ENCODE results near the gene MIOX. TPM values are rescaled to one million over a fixed set of nuclear protein-coding genes. Genes with fewer than 3 reads are reported as not detected.

The MIOX gene
- total RNA-seq, 2 donors from 2014 or later: 3.4 to 5.2 TPM

- H3K9me3 Mint-ChIP-seq: no peaks in the 10 kb centered on the region
- no peak for ATAC-seq (replicated peaks in 1 of 2)
- H3K27ac Mint-ChIP-seq: peak overlapping the region; percentile 9
- peaks cover 3 to 5% of the 10 kb centered on the region in 2 donors for H3K36me3 Mint-ChIP-seq (ENCODE audit: insufficient read depth in 2 of 2)
- H3K4me1 Mint-ChIP-seq (ENCODE audit: low read depth): peaks cover 67% of the 10 kb centered on the region
- H3K27me3 Mint-ChIP-seq (ENCODE audit: low read depth): no peaks in the 10 kb centered on the region
- peak overlapping the region; percentile 31 to 81 for H3K4me3 Mint-ChIP-seq
- DNase-seq: no peak
Observed at GRCh38 chr22:50471962-50472361, 14.7 kb upstream of the MIOX start.

GRCh38 chr22:50473088-50473487 is 13.6 kb upstream of the MIOX start:
- Mint-ChIP-seq H3K4me1 (ENCODE audit: low read depth) (peaks cover 66% of the 10 kb centered on the region), H3K36me3 (ENCODE audit: insufficient read depth in 2 of 2) (peaks cover 2 to 5% of the 10 kb centered on the region in 2 donors), H3K9me3 (no peaks in the 10 kb centered on the region), H3K4me3 (peak overlapping the region; percentile 89 to 100), H3K27me3 (ENCODE audit: low read depth) (no peaks in the 10 kb centered on the region), H3K27ac (peak overlapping the region; percentile 66)
- ATAC-seq (replicated peaks in 1 of 2) (peak; percentile 21 to 22), DNase-seq (peak; percentile 51 to 69)

- peak; percentile 57 to 58 for DNase-seq
- peak in 1 of 2 donors; percentile 14 for ATAC-seq (replicated peaks in 1 of 2)
- Mint-ChIP-seq H3K36me3 (ENCODE audit: insufficient read depth in 2 of 2) (peaks cover 2 to 5% of the 10 kb centered on the region in 2 donors), H3K4me3 (peak overlapping the region; percentile 89 to 100), H3K9me3 (no peaks in the 10 kb centered on the region), H3K4me1 (ENCODE audit: low read depth) (peaks cover 58% of the 10 kb centered on the region), H3K27me3 (ENCODE audit: low read depth) (no peaks in the 10 kb centered on the region), H3K27ac (peak overlapping the region; percentile 36)
Observed at GRCh38 chr22:50473855-50474671, 12.6 kb upstream of the MIOX start.

- H3K36me3 Mint-ChIP-seq (ENCODE audit: insufficient read depth in 2 of 2): peaks cover 2 to 5% of the 10 kb centered on the region in 2 donors
- DNase-seq (peak; percentile 93 to 97), ATAC-seq (replicated peaks in 1 of 2) (peak; percentile 78 to 85)
- H3K9me3 Mint-ChIP-seq: no peaks in the 10 kb centered on the region
- H3K27ac Mint-ChIP-seq: peak within 1 kb of the TSS; percentile 36
- peaks cover 3% of the 10 kb centered on the region for H3K27me3 Mint-ChIP-seq (ENCODE audit: low read depth)
- peak within 1 kb of the TSS; percentile 89 to 100 for H3K4me3 Mint-ChIP-seq
- peaks cover 55% of the 10 kb centered on the region for H3K4me1 Mint-ChIP-seq (ENCODE audit: low read depth)
Observed at GRCh38 chr22:50474710-50475651, 11.7 kb upstream of the MIOX start, which contains the start of gene SBF1. Gene SBF1 (minus strand): TSS chr22:50475035. CDS start chr22:50474840, 195 bp downstream.

- Mint-ChIP-seq H3K27me3 (ENCODE audit: low read depth) (peaks cover 9% of the 10 kb centered on the region), H3K9me3 (no peaks in the 10 kb centered on the region), H3K27ac (no peak overlapping the region), H3K4me1 (ENCODE audit: low read depth) (peaks cover 53% of the 10 kb centered on the region), H3K4me3 (peak overlapping the region; percentile 77 to 81), H3K36me3 (ENCODE audit: insufficient read depth in 2 of 2) (peaks cover 5 to 6% of the 10 kb centered on the region in 2 donors)
- ATAC-seq (replicated peaks in 1 of 2) (no peak), DNase-seq (no peak)
Observed at GRCh38 chr22:50475652-50476002, 11.0 kb upstream of the MIOX start.

- Mint-ChIP-seq H3K36me3 (ENCODE audit: insufficient read depth in 2 of 2) (peaks cover 5 to 6% of the 10 kb centered on the region in 2 donors), H3K4me3 (peak overlapping the region; percentile 46 to 53)
Observed at GRCh38 chr22:50476868-50477267, 9.8 kb upstream of the MIOX start.

GRCh38 chr22:50477923-50478322 is 8.7 kb upstream of the MIOX start:
- no peak overlapping the region for H3K4me3 Mint-ChIP-seq
- H3K36me3 Mint-ChIP-seq (ENCODE audit: insufficient read depth in 2 of 2): peaks cover 5 to 6% of the 10 kb centered on the region in 2 donors
- peaks cover 9% of the 10 kb centered on the region for H3K27me3 Mint-ChIP-seq (ENCODE audit: low read depth)
- no peak for ATAC-seq (replicated peaks in 1 of 2)
- H3K27ac Mint-ChIP-seq: no peak overlapping the region
- H3K4me1 Mint-ChIP-seq (ENCODE audit: low read depth): peaks cover 30% of the 10 kb centered on the region
- no peak for DNase-seq
- no peaks in the 10 kb centered on the region for H3K9me3 Mint-ChIP-seq

More at GRCh38 chr22:50476868-50477267, 9.8 kb upstream of the MIOX start:
- peak overlapping the region; percentile 21 for H3K27ac Mint-ChIP-seq
- peaks cover 9% of the 10 kb centered on the region for H3K27me3 Mint-ChIP-seq (ENCODE audit: low read depth)
- no peaks in the 10 kb centered on the region for H3K9me3 Mint-ChIP-seq
- peaks cover 40% of the 10 kb centered on the region for H3K4me1 Mint-ChIP-seq (ENCODE audit: low read depth)
- ATAC-seq (replicated peaks in 1 of 2) (no peak), DNase-seq (no peak)

- Mint-ChIP-seq H3K4me3 (peak overlapping the region; percentile 78 to 79), H3K27ac (peak overlapping the region; percentile 7), H3K36me3 (ENCODE audit: insufficient read depth in 2 of 2) (peaks cover 0 to 3% of the 10 kb centered on the region in 2 donors), H3K4me1 (ENCODE audit: low read depth) (peaks cover 17% of the 10 kb centered on the region), H3K9me3 (no peaks in the 10 kb centered on the region), H3K27me3 (ENCODE audit: low read depth) (peaks cover 9% of the 10 kb centered on the region)
- ATAC-seq (replicated peaks in 1 of 2) (no peak), DNase-seq (no peak)
Observed at GRCh38 chr22:50479721-50480120, 6.9 kb upstream of the MIOX start.

GRCh38 chr22:50481045-50481439 is 5.6 kb upstream of the MIOX start:
- no peaks in the 10 kb centered on the region for H3K9me3 Mint-ChIP-seq
- ATAC-seq (replicated peaks in 1 of 2) (no peak), DNase-seq (no peak)
- H3K36me3 Mint-ChIP-seq (ENCODE audit: insufficient read depth in 2 of 2): peaks cover 0 to 3% of the 10 kb centered on the region in 2 donors
- peaks cover 15% of the 10 kb centered on the region for H3K4me1 Mint-ChIP-seq (ENCODE audit: low read depth)
- H3K27me3 Mint-ChIP-seq (ENCODE audit: low read depth): peaks cover 9% of the 10 kb centered on the region
- peak overlapping the region; percentile 55 to 79 for H3K4me3 Mint-ChIP-seq
- no peak overlapping the region for H3K27ac Mint-ChIP-seq

GRCh38 chr22:50481440-50482106 is 5.1 kb upstream of the MIOX start, which contains the start of gene ADM2:
Gene ADM2 (plus strand): TSS chr22:50481543. CDS start chr22:50481848, 305 bp downstream.
- Mint-ChIP-seq H3K4me3 (peak within 1 kb of the TSS; percentile 79 to 88), H3K36me3 (ENCODE audit: insufficient read depth in 2 of 2) (peaks cover 0 to 3% of the 10 kb centered on the region in 2 donors), H3K27me3 (ENCODE audit: low read depth) (peaks cover 9% of the 10 kb centered on the region), H3K9me3 (no peaks in the 10 kb centered on the region), H3K4me1 (ENCODE audit: low read depth) (peaks cover 10% of the 10 kb centered on the region), H3K27ac (no peak within 1 kb of the TSS)
- DNase-seq (peak; percentile 79 to 83), ATAC-seq (replicated peaks in 1 of 2) (peak; percentile 92 to 93)

GRCh38 chr22:50482107-50483074 is 4.3 kb upstream of the MIOX start:
- H3K27ac Mint-ChIP-seq: no peak overlapping the region
- peaks cover 0 to 3% of the 10 kb centered on the region in 2 donors for H3K36me3 Mint-ChIP-seq (ENCODE audit: insufficient read depth in 2 of 2)
- peaks cover 7% of the 10 kb centered on the region for H3K4me1 Mint-ChIP-seq (ENCODE audit: low read depth)
- peak overlapping the region; percentile 79 to 88 for H3K4me3 Mint-ChIP-seq
- H3K27me3 Mint-ChIP-seq (ENCODE audit: low read depth): peaks cover 9% of the 10 kb centered on the region
- ATAC-seq (replicated peaks in 1 of 2): peak; percentile 1
- no peaks in the 10 kb centered on the region for H3K9me3 Mint-ChIP-seq
- no peak for DNase-seq
